ENCODE results near the gene RPP40. TPM values are rescaled to one million over a fixed set of nuclear protein-coding genes. Genes with fewer than 3 reads are reported as not detected.

The RPP40 gene
- polyA plus RNA-seq, 1 donor from 2014 or later = 16.2 TPM

GRCh38 chr6:4946521-4946920, 57.3 kb downstream of the RPP40 start:
- H4K20me1 ChIP-seq (ENCODE audit: insufficient read depth) = no peaks in the 10 kb centered on the region
- H3K9me3 ChIP-seq (ENCODE audit: low read length) = no peaks in the 10 kb centered on the region
- H3K27ac ChIP-seq (ENCODE audit: low read length) = no peak overlapping the region
- no peaks in the 10 kb centered on the region for H3K27me3 ChIP-seq (ENCODE audit: insufficient read depth, low read depth, low read length)
- no peaks in the 10 kb centered on the region for H3K79me2 ChIP-seq (replicated peaks; ENCODE audit: insufficient read depth, low read length)
- H2AFZ ChIP-seq (ENCODE audit: low read depth, low read length) = no peak overlapping the region
- no peaks in the 10 kb centered on the region for H3F3A ChIP-seq (ENCODE audit: insufficient read depth, low read length, poor library complexity, severe bottlenecking)
- no peaks in the 10 kb centered on the region for H3K36me3 ChIP-seq (ENCODE audit: insufficient read depth, low read length)
- no peaks in the 10 kb centered on the region for H3K9me2 ChIP-seq (ENCODE audit: insufficient read depth, low read length)
- no peak overlapping the region for H3K9ac ChIP-seq (ENCODE audit: low read length)
- H3K4me2 ChIP-seq (ENCODE audit: low read length) = no peak overlapping the region
- no peak for TF ChIP-seq REST (IDR thresholded peaks at IDR 0.05; ENCODE audit: borderline replicate concordance)
- TF ChIP-seq EP300 (conservative IDR thresholded peaks at IDR 0.05; ENCODE audit: poor library complexity, severe bottlenecking) = no peak
- no peak for TF ChIP-seq CTCF (IDR thresholded peaks at IDR 0.05; ENCODE audit: poor library complexity, severe bottlenecking)
- TF ChIP-seq POLR2AphosphoS5 (IDR thresholded peaks at IDR 0.05) = no peak
- no peak for TF ChIP-seq EZH2 (IDR thresholded peaks at IDR 0.05; ENCODE audit: borderline replicate concordance, insufficient read depth, low read length, poor library complexity, severe bottlenecking)
- TF ChIP-seq MXI1 (conservative IDR thresholded peaks at IDR 0.05; ENCODE audit: poor library complexity, severe bottlenecking) = no peak
- TF ChIP-seq RAD21 (conservative IDR thresholded peaks at IDR 0.05) = no peak
- no peak overlapping the region for H3K4me3 ChIP-seq (ENCODE audit: low read length)

Other genes starting within 250 kb of the RPP40 start
- 4.4 and 5.2 TPM in 2 replicates for gene CDYL, start 227.6 kb downstream of the RPP40 start, polyA plus RNA-seq
- gene PPP1R3G, start 81.3 kb upstream of the RPP40 start, polyA plus RNA-seq = not detected in 2 replicates